Measurements from ENCODE around the gene EVI5.
"Not testable (repeated sequence)": the region's sequence is repeated elsewhere in the genome, so short reads cannot be mapped to it uniquely, and the experiment has no call there.

- not testable (repeated sequence) for TF ChIP-seq EZH2 (IDR thresholded peaks at IDR 0.05; ENCODE audit: insufficient read depth, poor library complexity, severe bottlenecking); EZH2phosphoT487 (IDR thresholded peaks at IDR 0.05; ENCODE audit: insufficient read depth, low read depth)
Measured at GRCh38 chr1:92531939-92532338, 253.0 kb downstream of the EVI5 start.

All from GM23248 (cell line).